A549 treated with Mapracorat at 1 μM for 4 hours (cell line): ENCODE measurements around the gene CDKN1B. TPM values are rescaled to one million over a fixed set of nuclear protein-coding genes. Genes with fewer than 3 reads are reported as not detected.

Experiments
- total RNA-seq: library from RNA; stranded (reverse); fragments of 200-300 nt; extraction: Qiagen RNA extraction; gene quantifications from 5 replicates; pipeline ENCODE4 v1.2.3, GENCODE V29; 2022

CDKN1B gene
- total RNA-seq, result 14.1 to 18.9 TPM (median 17.4 TPM) in 5 replicates

DNA sequence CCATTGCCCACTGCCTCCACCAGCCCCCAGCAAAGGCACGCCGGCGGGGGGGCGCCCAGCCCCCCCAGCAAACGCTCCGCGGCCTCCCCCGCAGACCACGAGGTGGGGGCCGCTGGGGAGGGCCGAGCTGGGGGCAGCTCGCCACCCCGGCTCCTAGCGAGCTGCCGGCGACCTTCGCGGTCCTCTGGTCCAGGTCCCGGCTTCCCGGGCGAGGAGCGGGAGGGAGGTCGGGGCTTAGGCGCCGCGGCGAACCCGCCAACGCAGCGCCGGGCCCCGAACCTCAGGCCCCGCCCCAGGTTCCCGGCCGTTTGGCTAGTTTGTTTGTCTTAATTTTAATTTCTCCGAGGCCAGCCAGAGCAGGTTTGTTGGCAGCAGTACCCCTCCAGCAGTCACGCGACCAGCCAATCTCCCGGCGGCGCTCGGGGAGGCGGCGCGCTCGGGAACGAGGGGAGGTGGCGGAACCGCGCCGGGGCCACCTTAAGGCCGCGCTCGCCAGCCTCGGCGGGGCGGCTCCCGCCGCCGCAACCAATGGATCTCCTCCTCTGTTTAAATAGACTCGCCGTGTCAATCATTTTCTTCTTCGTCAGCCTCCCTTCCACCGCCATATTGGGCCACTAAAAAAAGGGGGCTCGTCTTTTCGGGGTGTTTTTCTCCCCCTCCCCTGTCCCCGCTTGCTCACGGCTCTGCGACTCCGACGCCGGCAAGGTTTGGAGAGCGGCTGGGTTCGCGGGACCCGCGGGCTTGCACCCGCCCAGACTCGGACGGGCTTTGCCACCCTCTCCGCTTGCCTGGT, at the start of gene CDKN1B:
Gene CDKN1B (plus strand): TSS at position 576 of the 793 bp plus-strand sequence. CDS start 472 bp downstream, outside the sequence.

Other genes with a start within 250 kb of the CDKN1B start
- 7.9 to 10.7 TPM (median 8.8 TPM) in 5 replicates for gene DUSP16, start 154.5 kb upstream of the CDKN1B start, total RNA-seq
- 17.3 to 19.8 TPM (median 19.1 TPM) in 5 replicates for gene CREBL2, start 105.5 kb upstream of the CDKN1B start, total RNA-seq
- 0.70 to 1.3 TPM (median 0.88 TPM) in 5 replicates for gene GPR19, start 21.2 kb upstream of the CDKN1B start, total RNA-seq
- gene APOLD1, start 68.3 kb downstream of the CDKN1B start, total RNA-seq, result 0.14 to 0.44 TPM (median 0.22 TPM) in 5 replicates
- gene DDX47, start 96.0 kb downstream of the CDKN1B start, total RNA-seq, result 75.1 to 94.9 TPM (median 79.8 TPM) in 5 replicates
- gene GPRC5A, start 174.2 kb downstream of the CDKN1B start, total RNA-seq, result 222 to 371 TPM (median 313 TPM) in 5 replicates
- not detected in 5 replicates for gene GPRC5D, start 234.8 kb downstream of the CDKN1B start, total RNA-seq